Measurements from ENCODE around the gene PHLDB3. TPM values are rescaled to one million over a fixed set of nuclear protein-coding genes. Genes with fewer than 3 reads are reported as not detected.

Gene PHLDB3
- polyA plus RNA-seq, 1 experiment: 5.3 TPM

GRCh38 chr19:43462785-43463380 is 41.7 kb downstream of the PHLDB3 start:
- TF ChIP-seq CTCF (IDR thresholded peaks at IDR 0.05; ENCODE audit: insufficient read depth, low read depth, low read length): no peak
- peaks cover 1% of the 10 kb centered on the region; the same call in 1 of the 2 replicates for H3K27me3 ChIP-seq (ENCODE audit: control insufficient read depth, insufficient read depth, low read length)
- POLR2A ChIA-PET: no interaction called here
- no peak for DNase-seq (ENCODE audit: low read depth)
- CTCF ChIA-PET: interaction anchor here (0.9 to 3.1 kb wide), 6 partner anchors 14 to 132 kb away, joined by 3 to 20 read pairs (median 3); no protein-coding TSS in a partner anchor
- H3K4me3 ChIP-seq (ENCODE audit: low read depth, low read length): peak overlapping the region; percentile 56
- no peaks in the 10 kb centered on the region for H3K36me3 ChIP-seq (ENCODE audit: control insufficient read depth, insufficient read depth, low read length)

GRCh38 chr19:43462383-43462782 is 42.2 kb downstream of the PHLDB3 start:
- CTCF ChIA-PET: interaction anchor here (1.4 to 3.1 kb wide), 2 partner anchors 15 to 23 kb away, joined by 3 to 20 read pairs; no protein-coding TSS in a partner anchor
- POLR2A ChIA-PET: no interaction called here

GRCh38 chr19:43461303-43461702 is 43.2 kb downstream of the PHLDB3 start:
- DNase-seq (ENCODE audit: low read depth): no peak
- no peak overlapping the region for H3K4me3 ChIP-seq (ENCODE audit: low read depth, low read length)
- POLR2A ChIA-PET: no interaction called here
- no peaks in the 10 kb centered on the region for H3K36me3 ChIP-seq (ENCODE audit: control insufficient read depth, insufficient read depth, low read length)
- H3K27me3 ChIP-seq (ENCODE audit: control insufficient read depth, insufficient read depth, low read length): peaks cover 1% of the 10 kb centered on the region; the same call in 1 of the 2 replicates
- CTCF ChIA-PET: interaction anchor here (0.9 to 2.5 kb wide), 2 partner anchors 14 to 52 kb away, joined by 6 to 14 read pairs; no protein-coding TSS in a partner anchor
- no peak for TF ChIP-seq CTCF (IDR thresholded peaks at IDR 0.05; ENCODE audit: insufficient read depth, low read depth, low read length)

More at GRCh38 chr19:43462383-43462782, 42.2 kb downstream of the PHLDB3 start:
- no peak for TF ChIP-seq CTCF (IDR thresholded peaks at IDR 0.05; ENCODE audit: insufficient read depth, low read depth, low read length)
- peaks cover 1% of the 10 kb centered on the region; the same call in 1 of the 2 replicates for H3K27me3 ChIP-seq (ENCODE audit: control insufficient read depth, insufficient read depth, low read length)
- DNase-seq (ENCODE audit: low read depth): no peak
- H3K4me3 ChIP-seq (ENCODE audit: low read depth, low read length): no peak overlapping the region
- H3K36me3 ChIP-seq (ENCODE audit: control insufficient read depth, insufficient read depth, low read length): no peaks in the 10 kb centered on the region

GRCh38 chr19:43460362-43461016 is 44.1 kb downstream of the PHLDB3 start:
- DNase-seq (ENCODE audit: low read depth): no peak
- H3K36me3 ChIP-seq (ENCODE audit: control insufficient read depth, insufficient read depth, low read length): no peaks in the 10 kb centered on the region
- H3K27me3 ChIP-seq (ENCODE audit: control insufficient read depth, insufficient read depth, low read length): peaks cover 1% of the 10 kb centered on the region; the same call in 1 of the 2 replicates
- H3K4me3 ChIP-seq (ENCODE audit: low read depth, low read length): no peak overlapping the region
- CTCF ChIA-PET: interaction anchor here (0.9 to 2.5 kb wide), 4 partner anchors 14 to 60 kb away, joined by 3 to 14 read pairs (median 5); no protein-coding TSS in a partner anchor
- TF ChIP-seq CTCF (IDR thresholded peaks at IDR 0.05; ENCODE audit: insufficient read depth, low read depth, low read length): no peak
- POLR2A ChIA-PET: no interaction called here

- POLR2A ChIA-PET: interaction anchor here (0.7 kb wide), 1 partner anchor 8 kb away, joined by 3 read pairs; no protein-coding TSS in a partner anchor
- CTCF ChIA-PET: interaction anchor here (0.7 to 1.3 kb wide), 4 partner anchors 11 to 67 kb away, joined by 3 to 6 read pairs (median 3); no protein-coding TSS in a partner anchor
- TF ChIP-seq CTCF (IDR thresholded peaks at IDR 0.05; ENCODE audit: insufficient read depth, low read depth, low read length): no peak
- Histone ChIP-seq H3K36me3 (ENCODE audit: control insufficient read depth, insufficient read depth, low read length) (no peaks in the 10 kb centered on the region), H3K4me3 (ENCODE audit: low read depth, low read length) (no peak overlapping the region), H3K27me3 (ENCODE audit: control insufficient read depth, insufficient read depth, low read length) (0 out of 2 replicates have a peak, but pooled peaks cover 1% of the 10 kb centered on the region)
- no peak for DNase-seq (ENCODE audit: low read depth)
Measured at GRCh38 chr19:43457809-43458208, 46.7 kb downstream of the PHLDB3 start.
